Adrenal gland (tissue), 12 donors: ENCODE data around the gene TEX48. TPM values are rescaled to one million over a fixed set of nuclear protein-coding genes. Genes with fewer than 3 reads are reported as not detected.

ENCODE experiments used
- DNase-seq, 7 donors: peaks; one replicate each; pipeline ENCODE4 v3.0.0-alpha.2; 2019 to 2020
- H3K27ac ChIP-seq, 5 donors: fragments of 200-600 bp; sonication (generic) in 4 of 5; 1 replicate in 3 of 5; 2 replicates in 2 of 5; pipeline versions ENCODE4 v1.5.1 to v1.8.0; 2016 to 2020; ENCODE audit warnings: mild to moderate bottlenecking in 1 of 5
- H3K27me3 ChIP-seq: fragments of 200-600 bp; 2 replicates; pipeline ENCODE4 v1.8.0; 2021
- H3K36me3 ChIP-seq, 2 donors: fragments of 200-600 bp; replicated peaks in 1 of 2; 1 replicate in 1 of 2; 2 replicates in 1 of 2; pipeline versions ENCODE4 v1.5.1 to v1.8.0; 2018 to 2022
- H3K4me1 ChIP-seq, 2 donors: fragments of 200-600 bp; replicated peaks in 1 of 2; 1 replicate in 1 of 2; 2 replicates in 1 of 2; pipeline versions ENCODE4 v1.5.1 to v1.8.0; 2018 to 2021
- H3K4me3 ChIP-seq, 4 donors: fragments of 200-600 bp; sonication (generic) in 3 of 4; one replicate each; pipeline ENCODE4 v1.5.1; 2016 to 2018
- H3K9me3 ChIP-seq, 3 donors: fragments of 200-600 bp; sonication (generic) in 1 of 3; replicated peaks in 1 of 3; 1 replicate in 2 of 3; 2 replicates in 1 of 3; pipeline versions ENCODE4 v1.5.1 to v1.8.0; 2016 to 2021
- CTCF ChIP-seq, 6 experiments: fragments of 450-650 bp in 4 of 6; fragments of 200-600 bp in 2 of 6; sonication (generic) in 1 of 6; IDR thresholded peaks; 1 replicate in 5 of 6; 2 replicates in 1 of 6; pipeline versions ENCODE4 v1.5.1 to v1.8.0; 2016 to 2021; ENCODE audit warnings: antibody characterized with exemption in 6 of 6, mild to moderate bottlenecking in 2 of 6, moderate library complexity in 1 of 6
- POLR2A ChIP-seq, 2 donors: fragments of 450-650 bp; IDR thresholded peaks; one replicate each; pipeline ENCODE4 v1.6.1; 2017; ENCODE audit warnings: antibody characterized with exemption in 2 of 2, mild to moderate bottlenecking in 2 of 2, moderate library complexity in 1 of 2
- WGBS, 4 donors: extraction: QIAGEN DNeasy Blood & Tissue Kit in 2 of 4; methylation state at CpG; one replicate each; pipeline versions ENCODE4 v1.1.5 to v1.1.7; 2013 to 2017; 5-methylcytosine and 5-hydroxymethylcytosine counted together
- intact Hi-C, 2 donors: fragments of 100-400 bp; cut with DNase I; formaldehyde crosslinking; loops; one replicate each; pipeline versions ENCODE4 v1.14.1 to v1.15.0; 2022 to 2023
- polyA plus RNA-seq, 3 donors: library from polyadenylated mRNA; stranded (reverse); fragments of 200-250 nt in 2 of 3; fragments of 350-450 nt in 1 of 3; fragmentation: Illumina TruSeq in 1 of 3; extraction: RNeasy Lipid Tissue Mini Kit (QIAGEN cat#74804) in 1 of 3; gene quantifications; one replicate each; pipeline ENCODE4 v1.2.3, GENCODE V29; 2013 to 2014
- total RNA-seq, 9 donors: library from RNA; depleted of rRNA in 4 of 9; stranded (reverse); fragments of >200 nt in 4 of 9; fragments of 120-200 nt in 1 of 9; fragmentation: NEBNext Ultra II Directional in 1 of 9; extraction: Animal tissue kit (Norgen Biotek cat#: 25700) in 1 of 9; gene quantifications; one replicate each; pipeline versions ENCODE4 v1.1.0 to v1.2.4, GENCODE V29; 2013 to 2023
- donor health status: healthy with polysubstance abuse.
- donor health status: Bipolar disorder and iron deficiency.
- donor health status: DM: yes; HTN: yes; CAD: no.
- donor health status: DM: no; HTN: no; CAD: no.
- donor health status: DM: no; HTN: no; CAD: no.
- donor health status: DM: yes; HTN: yes; CAD: no.

Gene TEX48
- total and polyA plus RNA-seq, 12 donors = not detected

GRCh38 chr9:114641967-114642366 lies 40.0 kb downstream of the TEX48 start:
- no peak for DNase-seq
- no peaks in the 10 kb centered on the region for H3K4me1 ChIP-seq

GRCh38 chr9:114638404-114638803 lies 43.6 kb downstream of the TEX48 start:
- no peak for TF ChIP-seq POLR2A (IDR thresholded peaks at IDR 0.05)
- no peak for TF ChIP-seq CTCF (IDR thresholded peaks at IDR 0.05)
- DNase-seq = no peak
- no peak overlapping the region for H3K27ac ChIP-seq
- intact Hi-C loops = no loop called here
- no peaks in the 10 kb centered on the region for H3K4me1 ChIP-seq
- WGBS, 4 donors = 92 to 96% (median 93%) methylated on average over 8 of the region's 8 CpGs
- H3K36me3 ChIP-seq = peaks cover 0 to 47% of the 10 kb centered on the region in 2 donors
- no peaks in the 10 kb centered on the region for H3K27me3 ChIP-seq
- no peaks in the 10 kb centered on the region for H3K9me3 ChIP-seq
- H3K4me3 ChIP-seq = no peak overlapping the region

More at GRCh38 chr9:114641967-114642366, 40.0 kb downstream of the TEX48 start:
- TF ChIP-seq POLR2A (IDR thresholded peaks at IDR 0.05) (no peak), CTCF (IDR thresholded peaks at IDR 0.05) (no peak)
- peaks cover 0 to 53% of the 10 kb centered on the region in 2 donors for H3K36me3 ChIP-seq
- intact Hi-C loops = no loop called here
- H3K9me3 ChIP-seq = no peaks in the 10 kb centered on the region
- no peak overlapping the region for H3K27ac ChIP-seq
- H3K4me3 ChIP-seq = no peak overlapping the region
- WGBS, 4 donors = 64 to 81% (median 75%) methylated on average over 1 of the region's 1 CpG
- H3K27me3 ChIP-seq = no peaks in the 10 kb centered on the region

- 89 to 100% (median 94%) methylated on average over 5 to 6 of the region's 6 CpGs for WGBS, 4 donors
- H3K36me3 ChIP-seq = peaks cover 0 to 44% of the 10 kb centered on the region in 2 donors
- TF ChIP-seq CTCF (IDR thresholded peaks at IDR 0.05) (no peak), POLR2A (IDR thresholded peaks at IDR 0.05) (no peak)
- DNase-seq = no peak
- H3K4me1 ChIP-seq = no peaks in the 10 kb centered on the region
- intact Hi-C loops = no loop called here
- H3K27me3 ChIP-seq = no peaks in the 10 kb centered on the region
- H3K9me3 ChIP-seq = no peaks in the 10 kb centered on the region
- H3K27ac ChIP-seq = no peak overlapping the region
- H3K4me3 ChIP-seq = no peak overlapping the region
Measured at GRCh38 chr9:114634387-114634786, 47.6 kb downstream of the TEX48 start.

GRCh38 chr9:114633438-114634089 lies 48.4 kb downstream of the TEX48 start:
- DNase-seq = no peak
- H3K4me1 ChIP-seq = no peaks in the 10 kb centered on the region
- H3K27ac ChIP-seq = no peak overlapping the region
- 79 to 88% (median 86%) methylated on average over 8 to 11 of the region's 11 CpGs for WGBS, 4 donors
- intact Hi-C loops = no loop called here
- TF ChIP-seq POLR2A (IDR thresholded peaks at IDR 0.05) (no peak), CTCF (IDR thresholded peaks at IDR 0.05) (no peak)
- H3K4me3 ChIP-seq = no peak overlapping the region
- peaks cover 0 to 44% of the 10 kb centered on the region in 2 donors for H3K36me3 ChIP-seq
- H3K27me3 ChIP-seq = no peaks in the 10 kb centered on the region
- no peaks in the 10 kb centered on the region for H3K9me3 ChIP-seq
